Stimulated activated CD8-positive, alpha-beta memory T cell treated with anti-CD3 and anti-CD28 coated beads, Interleukin-15, amount 100 ng/mL, for 24 hours (primary cell): ENCODE measurements around the gene MCEMP1.
A peak's percentile ranks its signal among the peaks of the same experiment; 100 is the strongest.
"Not testable (repeated sequence)": the region's sequence is repeated elsewhere in the genome, so short reads cannot be mapped to it uniquely, and the experiment has no call there.

Experiments used
- DNase-seq: peaks from one replicate; pipeline ENCODE4 v3.0.0-alpha.2; 2020; ENCODE audit warnings: low read depth

MCEMP1 gene

DNA sequence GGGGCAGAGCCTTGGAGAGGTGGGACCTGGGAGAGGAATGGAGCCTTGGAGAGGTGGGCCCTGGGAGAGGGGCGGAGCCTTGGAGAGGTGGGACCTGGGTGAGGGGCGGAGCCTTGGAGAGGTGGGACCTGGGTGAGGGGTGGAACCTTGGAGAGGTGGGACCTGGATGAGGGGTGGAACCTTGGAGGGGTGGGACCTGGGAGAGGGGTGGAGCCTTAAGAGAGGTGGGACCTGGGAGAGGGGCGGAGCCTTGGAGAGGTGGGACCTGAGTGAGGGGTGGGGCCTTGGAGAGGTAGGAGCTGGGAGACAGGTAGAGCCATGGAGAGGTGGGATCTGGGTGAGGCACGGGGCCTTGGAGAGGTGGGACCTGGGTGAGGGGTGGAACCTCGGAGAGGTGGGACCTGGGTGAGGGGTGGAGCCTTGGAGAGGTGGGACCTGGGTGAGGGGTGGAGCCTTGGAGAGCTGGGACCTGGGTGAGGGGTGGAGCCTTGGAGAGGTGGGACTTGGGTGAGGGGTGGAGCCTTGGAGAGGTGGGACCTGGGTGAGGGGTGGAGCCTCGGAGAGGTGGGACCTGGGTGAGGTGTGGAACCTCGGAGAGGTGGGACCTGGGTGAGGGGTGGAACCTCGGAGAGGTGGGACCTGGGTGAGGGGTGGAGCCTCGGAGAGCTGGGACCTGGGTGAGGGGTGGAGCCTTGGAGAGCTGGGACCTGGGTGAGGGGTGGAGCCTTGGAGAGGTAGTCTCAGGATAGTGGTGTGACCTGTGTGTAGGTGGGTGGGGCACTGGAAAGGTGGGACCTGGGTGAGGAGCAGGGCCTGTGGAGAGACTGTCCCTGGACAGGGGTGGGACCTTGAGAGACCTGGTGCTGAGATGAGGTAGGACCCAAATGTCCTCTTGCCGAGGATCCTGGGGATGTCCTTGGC, 33.0 kb upstream of the MCEMP1 start:
- DNase-seq, result not testable (repeated sequence)

DNA sequence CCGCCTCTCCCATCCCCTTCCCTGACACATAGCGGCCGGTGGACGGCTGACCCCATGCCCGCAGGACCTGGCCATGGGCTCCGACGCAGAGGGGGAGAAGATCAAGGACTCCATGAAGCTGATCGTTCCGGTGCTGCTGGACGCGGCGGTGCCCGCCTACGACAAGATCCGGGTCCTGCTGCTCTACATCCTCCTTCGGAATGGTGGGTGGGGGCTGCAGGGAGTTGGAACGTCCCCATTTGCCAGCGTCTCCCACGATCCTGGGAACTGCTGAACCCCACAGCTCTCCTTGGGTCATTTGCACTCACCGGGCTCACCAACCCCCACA, 32.4 kb upstream of the MCEMP1 start:
- DNase-seq, result no peak

DNA sequence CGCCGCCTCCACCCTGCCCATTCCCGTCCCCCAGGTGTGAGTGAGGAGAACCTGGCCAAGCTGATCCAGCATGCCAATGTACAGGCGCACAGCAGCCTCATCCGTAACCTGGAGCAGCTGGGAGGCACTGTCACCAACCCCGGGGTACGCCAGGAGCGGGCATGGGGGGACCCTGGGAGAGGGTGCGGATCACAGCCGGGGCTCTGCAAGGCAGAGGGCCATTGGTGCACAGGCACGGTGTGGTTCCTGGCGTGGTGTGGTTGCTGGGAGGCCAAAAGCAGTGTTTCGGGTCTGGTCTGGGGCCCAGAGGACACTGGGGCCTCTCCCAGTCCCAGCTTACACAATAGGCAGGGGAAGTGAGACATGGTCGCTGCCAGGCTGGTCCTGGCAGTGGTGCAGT, 31.7 kb upstream of the MCEMP1 start:
- DNase-seq, result no peak

GRCh38 chr19:7645656-7646425, 31.0 kb upstream of the MCEMP1 start:
- no peak for DNase-seq

- DNase-seq, result no peak
Observed at GRCh38 chr19:7646426-7646700, 30.5 kb upstream of the MCEMP1 start.

- no peak for DNase-seq
Observed at GRCh38 chr19:7647156-7647555, 29.7 kb upstream of the MCEMP1 start.

DNA sequence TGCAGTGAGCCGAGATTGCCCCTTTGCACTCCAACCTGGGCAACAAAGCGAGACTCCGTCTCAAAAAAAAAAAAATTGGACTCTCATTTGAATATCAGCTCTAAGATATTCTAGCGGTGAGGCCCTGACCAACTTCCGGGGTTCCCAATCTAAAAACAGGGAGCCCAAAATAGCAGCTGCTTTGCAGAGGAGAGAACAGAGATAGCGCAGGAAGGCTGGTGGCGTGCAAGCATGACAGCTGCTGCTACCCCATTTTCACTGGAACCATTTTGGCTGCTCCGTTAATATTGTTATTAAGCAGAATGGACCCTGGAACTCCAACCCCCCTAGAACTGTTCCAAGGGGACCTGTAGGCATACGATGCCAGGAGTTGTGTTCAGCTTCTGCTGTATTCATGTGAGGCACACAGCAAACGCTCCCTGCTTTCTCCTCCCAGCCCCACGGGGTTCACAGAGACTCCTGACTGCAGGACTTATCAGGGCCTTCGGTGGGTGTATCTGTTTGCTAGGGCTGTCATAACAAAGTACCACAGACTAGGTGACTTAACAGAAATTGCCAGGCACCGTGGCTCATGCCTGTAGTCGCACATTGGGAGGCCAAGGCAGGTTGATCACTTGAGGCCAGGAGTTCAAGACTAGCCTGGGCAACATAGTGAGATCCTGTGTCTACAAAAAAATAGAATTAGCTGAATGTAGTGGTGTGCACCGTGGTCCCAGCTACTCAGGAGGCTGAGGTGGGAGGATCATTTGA, 28.4 kb upstream of the MCEMP1 start:
- DNase-seq, result no peak

- no peak for DNase-seq
Observed at GRCh38 chr19:7650148-7650547, 26.7 kb upstream of the MCEMP1 start.

GRCh38 chr19:7652061-7652641, 24.7 kb upstream of the MCEMP1 start:
- peak; percentile 88 for DNase-seq

DNA sequence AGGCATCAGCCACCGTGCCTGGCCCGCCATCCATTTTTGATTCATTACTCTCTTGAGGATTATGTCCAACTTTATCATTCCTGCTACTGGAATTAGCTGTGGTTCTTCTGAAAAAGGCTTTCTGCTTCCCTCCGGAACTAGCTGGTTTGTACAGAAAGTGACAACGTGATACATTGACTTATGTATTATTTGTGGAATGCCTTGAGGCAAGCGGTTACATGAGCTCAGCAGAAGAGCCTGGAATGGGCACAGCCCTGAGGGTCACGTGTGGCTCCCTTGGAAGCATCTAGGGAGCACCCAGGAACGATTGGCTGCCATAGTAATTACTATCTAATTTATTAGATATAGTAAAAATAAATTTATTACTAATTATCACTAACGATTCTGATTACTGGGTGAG, 22.5 kb upstream of the MCEMP1 start:
- no peak for DNase-seq

- no peak for DNase-seq
Observed at GRCh38 chr19:7655581-7655980, 21.3 kb upstream of the MCEMP1 start.

DNA sequence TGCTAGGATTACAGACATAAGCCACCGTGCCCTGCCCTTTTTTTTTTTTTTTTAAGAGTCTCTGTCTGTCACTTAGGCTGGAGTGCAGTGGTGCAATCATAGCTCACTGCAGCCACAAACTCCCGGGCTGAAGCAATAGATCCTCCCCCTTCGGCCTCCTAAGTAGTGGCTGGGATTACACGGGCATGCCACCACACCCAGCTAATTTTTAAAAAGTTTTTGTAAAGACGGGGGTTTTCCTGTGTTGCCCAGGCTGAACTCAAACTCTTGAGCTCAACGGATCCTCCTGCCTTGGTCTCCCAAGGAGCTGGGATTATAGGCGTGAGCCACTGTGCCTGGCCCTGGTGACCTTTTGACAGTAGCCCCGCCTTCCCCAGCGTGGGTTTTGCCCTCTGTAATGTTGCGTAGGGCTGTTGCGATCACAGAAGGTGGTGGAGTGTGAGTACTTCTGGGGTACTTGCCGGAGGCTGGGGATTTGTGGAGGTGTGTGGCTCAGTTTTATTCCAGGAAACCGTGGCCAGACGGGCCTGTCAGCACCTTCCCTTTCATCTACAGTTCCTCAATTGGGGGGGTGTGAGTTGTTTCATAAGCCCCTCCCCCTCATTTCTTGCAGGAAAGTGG, 19.6 kb upstream of the MCEMP1 start:
- DNase-seq, result no peak

DNA sequence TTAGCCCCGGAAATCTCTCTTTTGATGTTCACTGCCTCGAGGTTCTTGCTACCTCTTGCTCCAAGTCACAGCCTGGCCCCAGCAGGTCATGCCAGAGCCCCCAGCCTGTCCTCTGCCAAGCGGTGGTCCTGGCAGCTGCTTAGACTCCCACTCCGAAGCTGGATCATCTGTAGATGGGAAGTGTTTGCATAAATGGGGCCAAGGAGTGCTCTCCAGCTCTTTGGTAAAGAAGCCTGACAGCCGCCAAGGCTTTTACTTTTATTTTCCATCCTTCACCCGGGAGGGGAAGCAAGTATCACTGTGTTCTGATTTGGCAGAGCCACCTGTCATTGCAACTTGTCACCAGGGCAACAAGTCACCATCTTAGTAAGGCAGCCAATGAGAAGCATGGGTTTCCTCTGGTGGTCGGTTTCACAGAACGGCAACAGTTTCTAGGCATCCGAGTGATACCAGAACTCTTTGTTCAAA, 18.6 kb upstream of the MCEMP1 start:
- no peak for DNase-seq

DNA sequence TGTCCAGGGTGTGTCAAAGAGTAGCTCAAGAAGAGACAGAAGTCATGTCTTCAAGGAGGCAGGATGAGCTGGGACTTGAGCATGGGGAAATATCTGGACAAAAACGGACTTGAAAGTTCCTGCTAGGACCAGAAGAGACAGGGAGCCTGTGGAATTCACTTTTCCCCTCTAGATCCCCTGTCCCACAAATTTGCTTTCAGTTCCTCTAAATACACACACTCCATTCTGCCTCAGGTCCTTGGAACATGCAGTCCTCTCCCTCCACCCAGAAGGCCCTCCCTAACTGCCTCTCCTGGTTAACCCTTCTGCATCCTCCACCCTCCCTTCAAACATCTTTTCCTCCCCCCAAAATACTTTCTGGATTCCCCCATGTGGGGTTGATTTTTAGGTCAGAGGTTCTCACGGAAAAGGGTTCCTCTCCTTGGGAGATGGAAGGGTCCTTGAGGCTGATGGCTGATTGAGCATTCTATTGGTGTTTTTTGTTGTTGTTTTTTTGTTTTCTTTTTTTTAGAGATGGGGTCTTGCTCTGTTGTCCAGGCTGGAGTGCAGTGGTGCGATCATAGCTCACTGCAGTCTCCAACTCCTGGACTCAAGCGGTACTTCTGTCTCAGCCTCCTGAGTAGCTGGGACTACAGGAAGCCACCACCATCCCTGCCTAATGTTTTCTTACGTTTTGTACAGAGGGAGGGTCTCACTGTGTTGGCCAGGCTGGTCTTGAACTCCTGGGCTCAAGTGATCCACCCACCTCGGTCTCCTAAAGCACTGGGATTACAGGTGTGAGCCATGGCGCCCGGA, 14.9 kb upstream of the MCEMP1 start:
- DNase-seq, result no peak

DNA sequence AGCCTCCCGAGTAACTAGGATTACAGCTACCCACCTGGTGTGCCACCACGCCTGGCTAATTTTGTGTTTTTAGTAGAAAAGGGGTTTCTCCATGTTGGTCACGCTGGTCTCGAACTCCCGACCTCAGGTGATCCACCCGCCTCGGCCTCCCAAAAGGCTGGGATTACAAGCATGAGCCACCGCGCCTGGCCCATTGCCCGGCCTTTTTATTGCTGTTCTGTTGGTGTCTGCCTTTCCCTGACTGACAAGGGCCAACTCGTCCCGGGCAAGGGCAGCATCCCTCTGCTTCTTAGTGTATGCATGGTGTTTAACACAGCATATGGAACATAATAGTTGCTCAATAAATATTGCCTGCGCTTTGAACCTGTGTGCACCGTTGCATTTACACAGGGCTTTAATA, 14.2 kb upstream of the MCEMP1 start:
- DNase-seq, result no peak

- no peak for DNase-seq
Observed at GRCh38 chr19:7663706-7664105, 13.2 kb upstream of the MCEMP1 start.

- DNase-seq, result no peak
Observed at GRCh38 chr19:7665076-7665475, 11.8 kb upstream of the MCEMP1 start.

DNA sequence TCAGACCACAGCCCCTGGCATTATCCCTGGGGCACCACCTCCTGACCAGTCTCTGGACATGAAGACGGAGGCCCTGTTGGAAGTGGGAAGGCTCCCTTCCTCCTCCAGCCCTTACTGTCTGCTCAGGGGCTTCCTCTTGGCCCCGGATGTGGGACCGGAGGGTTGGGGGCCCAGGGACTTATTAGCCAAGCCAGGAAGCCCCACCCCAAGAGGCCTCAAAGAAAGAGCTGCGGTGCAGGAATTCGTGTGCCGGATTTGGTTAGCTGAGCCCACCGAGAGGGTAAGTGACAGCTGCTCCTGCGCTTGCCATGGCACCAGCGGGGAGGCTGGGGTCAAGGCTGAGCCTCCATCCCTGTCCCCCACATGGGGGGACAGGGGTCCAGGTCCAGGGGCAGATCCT, 8.0 kb upstream of the MCEMP1 start, which contains the start of gene RETN:
Gene RETN, plus strand, starts transcription at position 208 of the 400 bp plus-strand sequence. CDS start 278 bp downstream, outside the sequence.
- DNase-seq, result no peak

DNA sequence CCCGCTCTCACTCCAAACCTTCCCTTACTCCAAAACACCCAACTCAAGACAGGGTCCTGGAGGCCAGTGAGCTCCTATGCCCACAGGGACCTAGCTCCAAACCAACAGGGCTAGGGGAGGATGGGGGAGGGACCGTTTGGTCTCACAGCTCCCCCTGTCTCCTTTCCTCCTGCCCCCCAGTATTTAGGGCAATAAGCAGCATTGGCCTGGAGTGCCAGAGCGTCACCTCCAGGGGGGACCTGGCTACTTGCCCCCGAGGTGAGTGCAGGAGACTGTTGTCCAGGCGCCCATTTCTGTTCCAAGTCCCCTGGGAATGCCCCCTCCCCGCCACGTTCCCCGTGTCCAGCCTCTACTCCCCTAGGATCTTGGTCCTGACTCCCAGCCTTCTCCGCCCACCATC, 7.2 kb upstream of the MCEMP1 start:
- DNase-seq, result no peak

- DNase-seq, result no peak
Observed at GRCh38 chr19:7670150-7670783, 6.6 kb upstream of the MCEMP1 start.

GRCh38 chr19:7670790-7671189, 6.1 kb upstream of the MCEMP1 start:
- no peak for DNase-seq
